GM18858 (cell line): ENCODE data around the gene GHITM.

Source experiments
- ATAC-seq: cut with Tn5 transposase; IDR thresholded peaks from one replicate; pipeline ENCODE4 v1.9.1; 2021; ENCODE audit not compliant: unreplicated experiment

The GHITM gene

DNA sequence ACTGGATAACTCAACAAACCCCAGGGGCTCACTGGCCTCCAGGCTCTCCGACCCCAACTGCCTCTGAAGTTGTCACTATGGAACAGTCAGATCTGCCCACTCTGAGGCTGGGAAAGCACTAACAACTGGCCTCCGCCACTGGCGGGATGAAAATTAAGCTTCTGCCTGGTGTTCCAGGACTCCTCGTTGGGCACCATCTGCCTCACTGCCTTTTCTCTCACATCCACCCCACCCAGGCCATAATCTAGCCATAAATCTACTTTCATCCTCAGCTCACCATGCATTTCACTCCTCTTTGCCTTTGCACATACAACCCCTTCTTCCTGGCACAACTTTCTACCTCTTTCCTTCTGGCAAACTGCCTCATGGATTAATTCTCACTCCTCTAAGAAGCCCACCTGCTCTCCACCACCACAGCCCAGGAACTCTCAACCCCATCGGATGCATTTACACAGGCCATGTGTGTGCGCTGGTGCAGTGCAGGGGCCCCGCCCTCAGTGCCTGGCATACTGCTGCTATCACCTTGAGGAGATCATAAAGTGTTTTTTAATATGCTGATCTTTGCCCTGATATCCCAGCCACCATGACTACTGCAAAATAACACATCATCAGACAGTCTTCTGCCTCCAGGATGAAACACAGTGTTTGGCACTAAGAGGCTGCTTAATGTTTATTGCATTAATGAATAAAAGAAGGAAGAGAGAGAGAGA lies 59.1 kb downstream of the GHITM start:
- no peak for ATAC-seq

GRCh38 chr10:84200537-84201243 lies 61.4 kb downstream of the GHITM start:
- no peak for ATAC-seq

DNA sequence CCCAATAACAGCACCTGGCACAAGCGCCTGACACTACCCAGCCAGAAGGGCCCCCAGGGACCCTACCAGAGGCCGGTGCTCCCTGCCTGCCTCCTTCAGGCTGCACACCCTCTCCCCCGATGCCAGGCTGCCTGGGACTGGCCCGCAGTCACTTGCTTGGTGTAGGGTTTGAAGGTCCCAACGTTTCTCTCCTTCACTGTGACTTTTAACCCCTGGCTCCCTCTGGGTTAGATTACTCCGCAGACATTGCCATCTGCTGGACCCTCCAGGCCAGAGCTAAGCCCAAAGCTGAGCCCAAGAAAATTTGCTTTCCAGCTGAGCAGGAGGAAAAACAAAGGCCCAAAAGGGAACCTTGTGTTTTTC lies 61.9 kb downstream of the GHITM start:
- no peak for ATAC-seq

- ATAC-seq: no peak
Observed at GRCh38 chr10:84201682-84202081, 62.4 kb downstream of the GHITM start.

DNA sequence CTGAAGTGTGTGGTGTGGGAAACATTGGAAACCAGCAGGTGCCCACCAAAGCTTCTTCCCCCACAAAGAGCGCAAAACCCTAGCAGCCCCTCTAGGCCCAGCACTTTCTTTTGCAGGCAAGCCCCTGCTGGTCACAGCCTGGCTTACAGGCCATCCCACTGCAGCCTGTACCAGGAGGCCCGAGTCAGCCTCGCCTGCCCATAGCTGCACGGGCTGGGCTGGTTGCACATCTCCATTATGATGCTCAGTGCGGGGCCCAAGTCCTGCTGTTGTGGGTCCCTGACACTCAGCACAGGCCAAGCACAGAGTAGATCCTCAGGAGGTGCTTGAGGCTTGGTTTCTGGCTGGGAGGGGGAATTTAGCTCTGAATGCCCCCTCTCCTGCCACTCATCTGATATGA lies 63.0 kb downstream of the GHITM start:
- ATAC-seq: no peak
